ENCODE results near the gene BHLHA15.

The BHLHA15 gene

GRCh38 chr7:98228801-98229200 lies 17.6 kb downstream of the BHLHA15 start:
- Histone ChIP-seq H3K9me2 (replicated peaks; ENCODE audit: insufficient read depth, low read length) (no peaks in the 10 kb centered on the region), H3K27ac (ENCODE audit: low read depth, low read length) (no peak overlapping the region), H3F3A (ENCODE audit: insufficient read depth) (no peaks in the 10 kb centered on the region), H3K79me2 (ENCODE audit: insufficient read depth, low read length) (no peaks in the 10 kb centered on the region), H3K4me3 (ENCODE audit: insufficient read depth, low read length, poor library complexity, severe bottlenecking) (no peak overlapping the region), H3K4me2 (ENCODE audit: low read depth, low read length, poor library complexity, severe bottlenecking) (no peak overlapping the region), H2AFZ (ENCODE audit: low read depth, low read length, severe bottlenecking) (no peak overlapping the region), H4K20me1 (ENCODE audit: low read depth, low read length) (no peaks in the 10 kb centered on the region), H3K27me3 (ENCODE audit: low read length) (no peaks in the 10 kb centered on the region), H3K9ac (ENCODE audit: low read length) (no peak overlapping the region), H3K36me3 (ENCODE audit: low read length) (no peaks in the 10 kb centered on the region), H3K9me3 (ENCODE audit: insufficient read depth, low read length) (no peaks in the 10 kb centered on the region)
- TF ChIP-seq CTCF (IDR thresholded peaks at IDR 0.05; ENCODE audit: insufficient read depth, low read length, poor library complexity, severe bottlenecking) (no peak), EZH2phosphoT487 (conservative IDR thresholded peaks at IDR 0.05; ENCODE audit: low read length) (no peak)

GRCh38 chr7:98229441-98229840 lies 18.2 kb downstream of the BHLHA15 start:
- no peaks in the 10 kb centered on the region for H3K9me3 ChIP-seq (ENCODE audit: insufficient read depth, low read length)
- no peaks in the 10 kb centered on the region for H4K20me1 ChIP-seq (ENCODE audit: low read depth, low read length)
- no peak overlapping the region for H3K27ac ChIP-seq (ENCODE audit: low read depth, low read length)
- H3K27me3 ChIP-seq (ENCODE audit: low read length): no peaks in the 10 kb centered on the region
- no peaks in the 10 kb centered on the region for H3K9me2 ChIP-seq (replicated peaks; ENCODE audit: insufficient read depth, low read length)
- H3K9ac ChIP-seq (ENCODE audit: low read length): no peak overlapping the region
- H3K36me3 ChIP-seq (ENCODE audit: low read length): no peaks in the 10 kb centered on the region
- TF ChIP-seq EZH2phosphoT487 (conservative IDR thresholded peaks at IDR 0.05; ENCODE audit: low read length): no peak
- no peak for TF ChIP-seq CTCF (IDR thresholded peaks at IDR 0.05; ENCODE audit: insufficient read depth, low read length, poor library complexity, severe bottlenecking)
- H2AFZ ChIP-seq (ENCODE audit: low read depth, low read length, severe bottlenecking): no peak overlapping the region
- no peaks in the 10 kb centered on the region for H3K79me2 ChIP-seq (ENCODE audit: insufficient read depth, low read length)
- no peak overlapping the region for H3K4me2 ChIP-seq (ENCODE audit: low read depth, low read length, poor library complexity, severe bottlenecking)
- H3K4me3 ChIP-seq (ENCODE audit: insufficient read depth, low read length, poor library complexity, severe bottlenecking): no peak overlapping the region
- H3F3A ChIP-seq (ENCODE audit: insufficient read depth): no peaks in the 10 kb centered on the region

DNA sequence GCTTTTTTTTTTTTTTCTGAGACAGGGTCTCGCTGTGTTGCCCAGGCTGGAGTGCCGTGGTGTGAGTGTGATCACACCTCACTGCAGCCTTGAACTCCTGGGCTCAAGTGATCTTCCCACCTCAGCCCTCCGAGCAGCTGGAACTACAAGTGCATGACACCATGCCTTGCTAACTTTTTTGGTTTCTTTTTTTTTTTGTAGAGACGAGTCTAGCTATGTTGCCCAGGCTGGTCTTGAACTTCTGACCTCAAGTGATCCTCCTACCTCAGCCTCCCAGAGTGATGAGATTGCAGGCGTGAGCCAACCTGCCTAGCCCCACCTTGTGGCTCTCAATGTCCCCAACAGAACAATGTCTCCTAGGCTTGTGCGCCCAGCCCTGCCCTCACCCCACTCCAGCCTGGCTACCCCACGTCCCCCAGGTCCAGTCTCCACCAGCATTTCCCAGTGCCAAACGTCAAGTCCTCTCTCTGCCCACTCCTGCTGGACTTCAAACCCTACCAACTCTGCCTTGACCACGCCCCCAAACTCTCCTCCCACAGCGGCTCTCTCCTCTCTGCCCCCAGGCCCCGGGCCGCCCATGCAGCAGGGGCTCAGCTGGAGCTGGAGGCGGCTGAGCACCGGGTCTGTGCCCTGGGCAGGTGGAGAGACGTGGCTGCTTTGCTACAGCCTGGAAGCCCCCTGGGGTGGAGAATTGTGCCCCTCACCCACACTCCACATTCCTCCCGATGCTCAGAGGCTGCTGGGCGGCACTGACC lies 18.9 kb downstream of the BHLHA15 start:
- H3K79me2 ChIP-seq (ENCODE audit: insufficient read depth, low read length): no peaks in the 10 kb centered on the region
- H2AFZ ChIP-seq (ENCODE audit: low read depth, low read length, severe bottlenecking): no peak overlapping the region
- H3F3A ChIP-seq (ENCODE audit: insufficient read depth): no peaks in the 10 kb centered on the region
- no peak overlapping the region for H3K27ac ChIP-seq (ENCODE audit: low read depth, low read length)
- H3K4me2 ChIP-seq (ENCODE audit: low read depth, low read length, poor library complexity, severe bottlenecking): no peak overlapping the region
- no peaks in the 10 kb centered on the region for H3K9me2 ChIP-seq (replicated peaks; ENCODE audit: insufficient read depth, low read length)
- no peaks in the 10 kb centered on the region for H4K20me1 ChIP-seq (ENCODE audit: low read depth, low read length)
- H3K36me3 ChIP-seq (ENCODE audit: low read length): no peaks in the 10 kb centered on the region
- H3K27me3 ChIP-seq (ENCODE audit: low read length): no peaks in the 10 kb centered on the region
- TF ChIP-seq EZH2phosphoT487 (conservative IDR thresholded peaks at IDR 0.05; ENCODE audit: low read length) (no peak), CTCF (IDR thresholded peaks at IDR 0.05; ENCODE audit: insufficient read depth, low read length, poor library complexity, severe bottlenecking) (no peak)
- H3K9ac ChIP-seq (ENCODE audit: low read length): no peak overlapping the region
- no peak overlapping the region for H3K4me3 ChIP-seq (ENCODE audit: insufficient read depth, low read length, poor library complexity, severe bottlenecking)
- no peaks in the 10 kb centered on the region for H3K9me3 ChIP-seq (ENCODE audit: insufficient read depth, low read length)
